Suprapubic skin (tissue), 4 donors: ENCODE results near the gene TCL1B.

Source experiments
- CTCF ChIP-seq, 2 donors: fragments of 200-600 bp in 1 of 2; fragments of 450-650 bp in 1 of 2; sonication (generic) in 1 of 2; IDR thresholded peaks; one replicate each; pipeline ENCODE4 v1.5.1; 2016 to 2019; ENCODE audit warnings: antibody characterized with exemption in 2 of 2, mild to moderate bottlenecking in 1 of 2, moderate library complexity in 1 of 2
- EP300 ChIP-seq: sonication (generic); formaldehyde crosslinking; IDR thresholded peaks from one replicate; pipeline ENCODE4 v1.6.1; 2017; ENCODE audit warnings: antibody characterized with exemption
- POLR2AphosphoS5 ChIP-seq, 3 donors: sonication (generic); formaldehyde crosslinking; IDR thresholded peaks; one replicate each; pipeline ENCODE4 v1.6.1; 2017; ENCODE audit warnings: antibody characterized with exemption in 3 of 3

- TF ChIP-seq CTCF (IDR thresholded peaks at IDR 0.05) (no peak), POLR2AphosphoS5 (IDR thresholded peaks at IDR 0.05) (no peak), EP300 (no peak)
Measured at GRCh38 chr14:95713596-95714371, 27.6 kb downstream of the TCL1B start, which contains the start of gene TCL1A.
